Lower lobe of right lung (tissue), 2 donors: ENCODE measurements around the gene WDR6. TPM values are rescaled to one million over a fixed set of nuclear protein-coding genes. Genes with fewer than 3 reads are reported as not detected.

ENCODE experiments used
- ATAC-seq, 2 donors: fragments of 200-7000 bp; cut with Tn5 transposase; one replicate each; pipeline ENCODE4 v1.9.1; 2020 to 2022; ENCODE audit warnings: mild to moderate bottlenecking in 2 of 2, moderate library complexity in 2 of 2
- DNase-seq: peaks from one replicate; pipeline ENCODE4 v3.0.0-alpha.2; 2020
- H3K27ac ChIP-seq: fragments of 200-600 bp; one replicate; pipeline ENCODE4 v1.8.0; 2022
- H3K27me3 ChIP-seq: fragments of 200-600 bp; one replicate; pipeline ENCODE4 v1.8.0; 2022; ENCODE audit warnings: low read depth
- H3K36me3 ChIP-seq: fragments of 200-600 bp; one replicate; pipeline ENCODE4 v1.8.0; 2022; ENCODE audit warnings: mild to moderate bottlenecking
- H3K4me1 ChIP-seq: fragments of 200-600 bp; one replicate; pipeline ENCODE4 v1.8.0; 2022
- H3K4me3 ChIP-seq: fragments of 200-600 bp; one replicate; pipeline ENCODE4 v1.8.0; 2022; ENCODE audit warnings: mild to moderate bottlenecking
- H3K9me3 ChIP-seq: fragments of 200-600 bp; one replicate; pipeline ENCODE4 v1.8.0; 2022
- CTCF ChIP-seq: fragments of 200-600 bp; IDR thresholded peaks from one replicate; pipeline ENCODE4 v1.8.0; 2022; ENCODE audit warnings: antibody characterized with exemption, mild to moderate bottlenecking
- intact Hi-C: fragments of 100-400 bp; cut with DNase I; formaldehyde crosslinking; loops from one replicate; pipeline ENCODE4 v1.11.0; 2022
- total RNA-seq: library from RNA; stranded (reverse); fragmentation: NEBNext Ultra II Directional; extraction: Animal tissue kit (Norgen Biotek cat#: 25700); gene quantifications from one replicate; pipeline ENCODE4 v1.2.1, GENCODE V29; 2021
- donor health status: DM: no; HTN: yes; CAD: no; lungs with severe emphysema.

WDR6 gene
- total RNA-seq, 1 donor from 2014 or later: 157 TPM

GRCh38 chr3:48979451-48979850 lies 27.7 kb upstream of the WDR6 start:
- Histone ChIP-seq H3K27me3 (no peaks in the 10 kb centered on the region), H3K27ac (no peak overlapping the region), H3K9me3 (no peaks in the 10 kb centered on the region), H3K4me1 (no peaks in the 10 kb centered on the region), H3K36me3 (peaks cover 98% of the 10 kb centered on the region), H3K4me3 (no peak overlapping the region)
- TF ChIP-seq CTCF: no peak
- intact Hi-C loops: no loop called here
- DNase-seq: no peak
- no peak for ATAC-seq

DNA sequence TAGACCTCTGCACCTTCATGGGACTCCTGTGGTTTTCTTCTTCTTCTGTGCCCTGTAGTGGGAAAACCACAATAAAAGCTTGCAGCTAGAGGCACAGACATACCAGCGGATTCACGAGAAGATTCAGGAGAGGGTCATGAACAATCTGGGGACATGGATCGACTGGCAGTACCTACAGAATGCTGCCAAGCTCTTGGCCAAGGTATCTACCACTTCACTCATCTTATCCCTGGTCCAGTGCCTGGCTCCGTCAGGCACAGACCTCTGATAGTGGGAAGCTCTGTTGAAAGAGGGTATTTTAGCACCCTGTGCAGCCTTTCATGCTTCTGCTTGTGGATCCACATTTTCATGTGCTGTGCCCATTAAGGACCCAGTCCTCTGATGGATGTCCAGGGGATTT lies 26.9 kb upstream of the WDR6 start:
- Histone ChIP-seq H3K36me3 (peaks cover 97% of the 10 kb centered on the region), H3K4me1 (no peaks in the 10 kb centered on the region), H3K4me3 (no peak overlapping the region), H3K27ac (no peak overlapping the region), H3K27me3 (no peaks in the 10 kb centered on the region), H3K9me3 (no peaks in the 10 kb centered on the region)
- intact Hi-C loops: no loop called here
- DNase-seq (no peak), ATAC-seq (no peak)
- TF ChIP-seq CTCF: no peak

GRCh38 chr3:48982016-48982415 lies 25.2 kb upstream of the WDR6 start:
- DNase-seq (no peak), ATAC-seq (no peak)
- no peak for TF ChIP-seq CTCF
- Histone ChIP-seq H3K27ac (no peak overlapping the region), H3K4me1 (no peaks in the 10 kb centered on the region), H3K9me3 (no peaks in the 10 kb centered on the region), H3K36me3 (peaks cover 89% of the 10 kb centered on the region), H3K27me3 (no peaks in the 10 kb centered on the region), H3K4me3 (no peak overlapping the region)
- intact Hi-C loops: no loop called here

DNA sequence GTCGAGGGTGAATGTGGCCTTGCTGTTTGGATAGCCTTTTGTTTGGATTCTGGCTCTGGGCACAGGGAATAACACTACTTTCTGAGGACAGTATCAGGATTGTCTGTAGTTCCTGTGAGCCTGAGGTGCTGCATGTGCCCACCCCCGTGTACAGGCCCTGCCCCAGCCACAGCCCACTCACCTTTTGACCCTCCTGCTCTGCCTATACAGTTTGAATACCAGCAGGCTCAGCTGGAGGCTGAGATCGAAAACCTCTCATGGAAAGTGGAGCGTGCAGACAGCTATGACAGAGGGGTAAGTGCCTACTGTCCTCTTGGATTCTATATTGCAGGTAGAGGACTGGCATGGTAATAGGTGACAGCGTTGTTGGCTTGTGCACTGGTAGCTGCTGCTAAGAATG lies 24.5 kb upstream of the WDR6 start:
- Histone ChIP-seq H3K4me3 (no peak overlapping the region), H3K27me3 (no peaks in the 10 kb centered on the region), H3K36me3 (peaks cover 82% of the 10 kb centered on the region), H3K9me3 (no peaks in the 10 kb centered on the region), H3K27ac (no peak overlapping the region), H3K4me1 (no peaks in the 10 kb centered on the region)
- intact Hi-C loops: no loop called here
- ATAC-seq: no peak
- no peak for DNase-seq
- TF ChIP-seq CTCF: no peak

- Histone ChIP-seq H3K9me3 (no peaks in the 10 kb centered on the region), H3K27me3 (no peaks in the 10 kb centered on the region), H3K36me3 (peaks cover 78% of the 10 kb centered on the region), H3K4me1 (no peaks in the 10 kb centered on the region), H3K27ac (no peak overlapping the region), H3K4me3 (no peak overlapping the region)
- no peak for DNase-seq
- TF ChIP-seq CTCF: no peak
- intact Hi-C loops: no loop called here
- ATAC-seq: no peak
Measured at GRCh38 chr3:48983096-48983495, 24.1 kb upstream of the WDR6 start.

- Histone ChIP-seq H3K27ac (no peak overlapping the region), H3K9me3 (no peaks in the 10 kb centered on the region), H3K27me3 (no peaks in the 10 kb centered on the region), H3K4me3 (no peak overlapping the region), H3K36me3 (peaks cover 64% of the 10 kb centered on the region), H3K4me1 (peaks cover 13% of the 10 kb centered on the region)
- intact Hi-C loops: no loop called here
- no peak for DNase-seq
- no peak for ATAC-seq
- TF ChIP-seq CTCF: no peak
Measured at GRCh38 chr3:48984663-48985062, 22.5 kb upstream of the WDR6 start.
